ENCODE data around the gene LRWD1.
A peak's percentile ranks its signal among the peaks of the same experiment; 100 is the strongest.
"Not testable (repeated sequence)": the region's sequence is repeated elsewhere in the genome, so short reads cannot be mapped to it uniquely, and the experiment has no call there.

The LRWD1 gene

DNA sequence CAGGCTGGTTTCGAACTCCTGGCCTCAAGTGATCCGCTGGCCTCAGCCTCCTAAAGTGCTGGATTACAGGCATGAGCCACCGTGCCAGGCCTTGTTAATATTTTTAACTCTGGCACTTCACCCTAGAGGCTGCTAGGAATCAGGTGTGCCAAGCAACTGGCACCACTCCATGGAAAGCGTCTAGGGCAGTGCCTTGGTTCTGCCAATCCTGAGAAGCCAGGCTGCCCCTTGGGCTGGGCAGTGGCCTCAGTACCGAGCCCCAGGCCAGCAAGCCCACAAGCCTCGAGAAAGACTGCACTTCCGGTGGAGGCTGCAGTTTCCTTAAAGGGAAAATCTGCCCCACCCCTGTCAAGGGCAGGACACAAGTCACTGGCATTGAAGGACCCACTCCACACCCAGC, 11.5 kb upstream of the LRWD1 start:
- no peak overlapping the region for H3K4me3 ChIP-seq (ENCODE audit: low read depth in 1 of 2, low read length in 2 of 2)
- no peak overlapping the region for H3K27ac ChIP-seq (ENCODE audit: low read depth, low read length)
- H3K9ac ChIP-seq (ENCODE audit: low read depth in 1 of 2, low read length in 2 of 2): no peak overlapping the region
- H3K4me1 ChIP-seq (ENCODE audit: control insufficient read depth in 1 of 2, insufficient read depth in 2 of 2, low read length in 2 of 2): no peaks in the 10 kb centered on the region
- no peaks in the 10 kb centered on the region for H3K27me3 ChIP-seq (ENCODE audit: control insufficient read depth in 1 of 2, insufficient read depth in 2 of 2, low read length in 2 of 2)
- peaks cover 4 to 21% of the 10 kb centered on the region in 2 donors for H3K36me3 ChIP-seq (ENCODE audit: control insufficient read depth in 1 of 2, insufficient read depth in 2 of 2, low read length in 2 of 2)
- H3K9me3 ChIP-seq (ENCODE audit: control insufficient read depth in 1 of 2, low read length in 2 of 2): no peaks in the 10 kb centered on the region

- Histone ChIP-seq H3K27ac (ENCODE audit: low read depth, low read length) (no peak overlapping the region), H3K36me3 (ENCODE audit: control insufficient read depth in 1 of 2, insufficient read depth in 2 of 2, low read length in 2 of 2) (peaks cover 4 to 26% of the 10 kb centered on the region in 2 donors), H3K4me1 (ENCODE audit: control insufficient read depth in 1 of 2, insufficient read depth in 2 of 2, low read length in 2 of 2) (no peaks in the 10 kb centered on the region), H3K9ac (ENCODE audit: low read depth in 1 of 2, low read length in 2 of 2) (no peak overlapping the region), H3K27me3 (ENCODE audit: control insufficient read depth in 1 of 2, insufficient read depth in 2 of 2, low read length in 2 of 2) (no peaks in the 10 kb centered on the region), H3K4me3 (ENCODE audit: low read depth in 1 of 2, low read length in 2 of 2) (no peak overlapping the region), H3K9me3 (ENCODE audit: control insufficient read depth in 1 of 2, low read length in 2 of 2) (no peaks in the 10 kb centered on the region)
Measured at GRCh38 chr7:102454468-102454867, 10.3 kb upstream of the LRWD1 start.

GRCh38 chr7:102454932-102455331, 9.9 kb upstream of the LRWD1 start:
- H3K36me3 ChIP-seq (ENCODE audit: control insufficient read depth in 1 of 2, insufficient read depth in 2 of 2, low read length in 2 of 2): peaks cover 4 to 27% of the 10 kb centered on the region in 2 donors
- H3K4me1 ChIP-seq (ENCODE audit: control insufficient read depth in 1 of 2, insufficient read depth in 2 of 2, low read length in 2 of 2); H3K9me3 ChIP-seq (ENCODE audit: control insufficient read depth in 1 of 2, low read length in 2 of 2); H3K9ac ChIP-seq (ENCODE audit: low read depth in 1 of 2, low read length in 2 of 2); H3K27ac ChIP-seq (ENCODE audit: low read depth, low read length); H3K27me3 ChIP-seq (ENCODE audit: control insufficient read depth in 1 of 2, insufficient read depth in 2 of 2, low read length in 2 of 2); H3K4me3 ChIP-seq (ENCODE audit: low read depth in 1 of 2, low read length in 2 of 2): not testable (repeated sequence)

DNA sequence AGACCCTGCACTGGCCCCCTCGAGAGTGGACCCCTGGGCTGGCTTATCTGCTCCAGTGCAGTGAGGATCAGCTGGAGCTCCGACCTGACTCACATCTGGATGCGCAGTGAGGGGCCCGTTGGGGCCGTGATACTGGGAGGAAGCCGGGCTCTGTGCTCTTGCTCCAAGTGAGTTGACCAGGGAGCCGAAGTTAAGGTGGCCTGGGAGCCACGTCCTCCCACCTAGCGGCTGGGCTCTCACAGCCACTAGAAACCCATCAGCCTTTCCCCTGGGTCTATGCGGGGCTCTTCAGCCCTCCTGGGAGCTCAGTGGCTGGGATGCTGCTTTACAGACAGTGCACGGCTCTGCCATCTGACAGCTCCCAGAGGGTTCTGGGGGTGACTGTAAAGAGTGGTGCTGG, 9.2 kb upstream of the LRWD1 start:
- peaks cover 4 to 27% of the 10 kb centered on the region in 2 donors for H3K36me3 ChIP-seq (ENCODE audit: control insufficient read depth in 1 of 2, insufficient read depth in 2 of 2, low read length in 2 of 2)
- H3K4me1 ChIP-seq (ENCODE audit: control insufficient read depth in 1 of 2, insufficient read depth in 2 of 2, low read length in 2 of 2): no peaks in the 10 kb centered on the region
- H3K27ac ChIP-seq (ENCODE audit: low read depth, low read length): no peak overlapping the region
- no peaks in the 10 kb centered on the region for H3K27me3 ChIP-seq (ENCODE audit: control insufficient read depth in 1 of 2, insufficient read depth in 2 of 2, low read length in 2 of 2)
- H3K4me3 ChIP-seq (ENCODE audit: low read depth in 1 of 2, low read length in 2 of 2): no peak overlapping the region
- H3K9me3 ChIP-seq (ENCODE audit: control insufficient read depth in 1 of 2, low read length in 2 of 2): no peaks in the 10 kb centered on the region
- no peak overlapping the region for H3K9ac ChIP-seq (ENCODE audit: low read depth in 1 of 2, low read length in 2 of 2)

DNA sequence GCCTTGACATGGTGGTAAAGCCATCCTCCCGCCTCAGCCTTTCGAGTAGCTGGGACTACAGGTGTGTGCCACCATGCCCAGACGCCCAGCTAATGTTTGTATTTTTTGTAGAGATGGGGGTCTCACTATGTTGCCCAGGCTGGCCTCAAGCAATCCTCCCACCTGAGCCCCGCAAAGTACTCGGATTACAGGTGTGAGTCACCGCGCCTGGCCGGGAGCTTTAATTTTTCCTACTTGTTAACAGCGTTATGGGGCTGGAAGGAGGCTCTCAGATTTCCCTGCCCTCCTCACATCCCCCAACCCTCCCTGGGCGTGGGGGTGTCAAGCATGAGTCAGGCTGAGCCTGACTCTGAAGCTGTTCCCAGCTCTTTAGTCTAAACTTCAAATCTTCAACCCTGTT, 8.5 kb upstream of the LRWD1 start:
- no peaks in the 10 kb centered on the region for H3K9me3 ChIP-seq (ENCODE audit: control insufficient read depth in 1 of 2, low read length in 2 of 2)
- H3K27me3 ChIP-seq (ENCODE audit: control insufficient read depth in 1 of 2, insufficient read depth in 2 of 2, low read length in 2 of 2): no peaks in the 10 kb centered on the region
- no peak overlapping the region for H3K27ac ChIP-seq (ENCODE audit: low read depth, low read length)
- H3K36me3 ChIP-seq (ENCODE audit: control insufficient read depth in 1 of 2, insufficient read depth in 2 of 2, low read length in 2 of 2): peaks cover 4 to 27% of the 10 kb centered on the region in 2 donors
- H3K9ac ChIP-seq (ENCODE audit: low read depth in 1 of 2, low read length in 2 of 2): no peak overlapping the region
- H3K4me3 ChIP-seq (ENCODE audit: low read depth in 1 of 2, low read length in 2 of 2): no peak overlapping the region
- H3K4me1 ChIP-seq (ENCODE audit: control insufficient read depth in 1 of 2, insufficient read depth in 2 of 2, low read length in 2 of 2): no peaks in the 10 kb centered on the region

GRCh38 chr7:102457352-102457924, 7.3 kb upstream of the LRWD1 start:
- H3K9me3 ChIP-seq (ENCODE audit: control insufficient read depth in 1 of 2, low read length in 2 of 2): no peaks in the 10 kb centered on the region
- no peaks in the 10 kb centered on the region for H3K4me1 ChIP-seq (ENCODE audit: control insufficient read depth in 1 of 2, insufficient read depth in 2 of 2, low read length in 2 of 2)
- H3K4me3 ChIP-seq (ENCODE audit: low read depth in 1 of 2, low read length in 2 of 2): no peak overlapping the region
- H3K27ac ChIP-seq (ENCODE audit: low read depth, low read length): no peak overlapping the region
- no peak overlapping the region for H3K9ac ChIP-seq (ENCODE audit: low read depth in 1 of 2, low read length in 2 of 2)
- H3K36me3 ChIP-seq (ENCODE audit: control insufficient read depth in 1 of 2, insufficient read depth in 2 of 2, low read length in 2 of 2): peaks cover 4 to 27% of the 10 kb centered on the region in 2 donors
- no peaks in the 10 kb centered on the region for H3K27me3 ChIP-seq (ENCODE audit: control insufficient read depth in 1 of 2, insufficient read depth in 2 of 2, low read length in 2 of 2)

DNA sequence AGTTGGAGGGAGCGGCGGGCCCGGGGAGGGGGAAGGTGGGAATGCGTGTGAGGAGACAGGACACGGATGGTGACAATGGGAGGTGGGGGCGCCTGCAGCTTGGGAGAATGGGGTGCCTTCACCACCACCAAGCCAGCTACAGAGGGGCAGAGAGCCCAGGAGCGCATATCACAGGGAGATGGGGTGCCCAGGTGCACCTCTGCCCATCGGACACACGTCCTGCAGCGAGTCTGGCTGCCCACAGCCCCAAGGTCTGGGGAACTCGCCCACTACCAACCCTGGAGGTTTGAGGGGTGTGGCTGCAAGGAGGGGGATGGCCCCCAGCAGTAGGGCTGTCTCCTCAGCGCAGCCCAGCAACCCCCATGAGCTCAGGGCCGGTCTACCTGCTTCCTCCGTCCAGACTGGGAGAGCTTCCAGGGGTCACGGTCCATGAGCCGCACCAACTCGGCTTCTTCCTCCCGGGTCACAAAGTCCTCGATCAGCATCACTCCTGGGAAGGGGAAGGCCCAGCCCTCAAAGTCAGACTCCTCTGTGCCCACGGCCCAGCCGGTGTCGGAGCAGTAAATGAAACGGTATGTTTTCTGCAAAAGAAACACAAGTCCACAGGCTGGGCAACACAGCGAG, 5.5 kb upstream of the LRWD1 start:
- Histone ChIP-seq H3K4me1 (ENCODE audit: control insufficient read depth in 1 of 2, insufficient read depth in 2 of 2, low read length in 2 of 2) (peaks cover 4 to 9% of the 10 kb centered on the region in 2 donors), H3K27me3 (ENCODE audit: control insufficient read depth in 1 of 2, insufficient read depth in 2 of 2, low read length in 2 of 2) (no peaks in the 10 kb centered on the region), H3K27ac (ENCODE audit: low read depth, low read length) (no peak overlapping the region), H3K9me3 (ENCODE audit: control insufficient read depth in 1 of 2, low read length in 2 of 2) (no peaks in the 10 kb centered on the region), H3K36me3 (ENCODE audit: control insufficient read depth in 1 of 2, insufficient read depth in 2 of 2, low read length in 2 of 2) (peaks cover 4 to 27% of the 10 kb centered on the region in 2 donors), H3K9ac (ENCODE audit: low read depth in 1 of 2, low read length in 2 of 2) (no peak overlapping the region), H3K4me3 (ENCODE audit: low read depth in 1 of 2, low read length in 2 of 2) (no peak overlapping the region)

- peaks cover 4 to 27% of the 10 kb centered on the region in 2 donors for H3K36me3 ChIP-seq (ENCODE audit: control insufficient read depth in 1 of 2, insufficient read depth in 2 of 2, low read length in 2 of 2)
- peaks cover 4 to 9% of the 10 kb centered on the region in 2 donors for H3K4me1 ChIP-seq (ENCODE audit: control insufficient read depth in 1 of 2, insufficient read depth in 2 of 2, low read length in 2 of 2)
- H3K27ac ChIP-seq (ENCODE audit: low read depth, low read length): no peak overlapping the region
- no peaks in the 10 kb centered on the region for H3K27me3 ChIP-seq (ENCODE audit: control insufficient read depth in 1 of 2, insufficient read depth in 2 of 2, low read length in 2 of 2)
- no peaks in the 10 kb centered on the region for H3K9me3 ChIP-seq (ENCODE audit: control insufficient read depth in 1 of 2, low read length in 2 of 2)
- H3K4me3 ChIP-seq (ENCODE audit: low read depth in 1 of 2, low read length in 2 of 2): no peak overlapping the region
- H3K9ac ChIP-seq (ENCODE audit: low read depth in 1 of 2, low read length in 2 of 2): no peak overlapping the region
Measured at GRCh38 chr7:102460467-102460866, 4.3 kb upstream of the LRWD1 start.

GRCh38 chr7:102463841-102464576, 775 bp upstream of the LRWD1 start:
- peaks cover 10 to 16% of the 10 kb centered on the region in 2 donors for H3K4me1 ChIP-seq (ENCODE audit: control insufficient read depth in 1 of 2, insufficient read depth in 2 of 2, low read length in 2 of 2)
- peaks cover 0 to 9% of the 10 kb centered on the region in 2 donors for H3K36me3 ChIP-seq (ENCODE audit: control insufficient read depth in 1 of 2, insufficient read depth in 2 of 2, low read length in 2 of 2)
- peak overlapping the region; percentile 17 for H3K27ac ChIP-seq (ENCODE audit: low read depth, low read length)
- H3K9me3 ChIP-seq (ENCODE audit: control insufficient read depth in 1 of 2, low read length in 2 of 2): no peaks in the 10 kb centered on the region
- H3K4me3 ChIP-seq (ENCODE audit: low read depth in 1 of 2, low read length in 2 of 2): peak overlapping the region; percentile 98 to 100
- peak overlapping the region; percentile 85 to 99 for H3K9ac ChIP-seq (ENCODE audit: low read depth in 1 of 2, low read length in 2 of 2)
- H3K27me3 ChIP-seq (ENCODE audit: control insufficient read depth in 1 of 2, insufficient read depth in 2 of 2, low read length in 2 of 2): no peaks in the 10 kb centered on the region

- H3K9ac ChIP-seq (ENCODE audit: low read depth in 1 of 2, low read length in 2 of 2): no peak overlapping the region
- H3K4me1 ChIP-seq (ENCODE audit: control insufficient read depth in 1 of 2, insufficient read depth in 2 of 2, low read length in 2 of 2): peaks cover 19 to 26% of the 10 kb centered on the region in 2 donors
- H3K36me3 ChIP-seq (ENCODE audit: control insufficient read depth in 1 of 2, insufficient read depth in 2 of 2, low read length in 2 of 2): peaks cover 0 to 3% of the 10 kb centered on the region in 2 donors
- peak overlapping the region; percentile 98 to 100 for H3K4me3 ChIP-seq (ENCODE audit: low read depth in 1 of 2, low read length in 2 of 2)
- no peaks in the 10 kb centered on the region for H3K9me3 ChIP-seq (ENCODE audit: control insufficient read depth in 1 of 2, low read length in 2 of 2)
- H3K27ac ChIP-seq (ENCODE audit: low read depth, low read length): no peak overlapping the region
- no peaks in the 10 kb centered on the region for H3K27me3 ChIP-seq (ENCODE audit: control insufficient read depth in 1 of 2, insufficient read depth in 2 of 2, low read length in 2 of 2)
Measured at GRCh38 chr7:102466097-102466496, 1.3 kb downstream of the LRWD1 start.
